OCI-LY7 (cell line): ENCODE results near the gene MRPL3. TPM values are rescaled to one million over a fixed set of nuclear protein-coding genes. Genes with fewer than 3 reads are reported as not detected.

ENCODE experiments used
- BruUV-seq: library from RNA; stranded (reverse); fragments of 400-500 nt; replicated peaks from 2 replicates; lab custom pipeline; 2021; lab: Mats Ljungman, UMichigan
- CTCF ChIA-PET: fragments of 300-600 bp; sonication (Branson Sonifier 250); formaldehyde crosslinking; loops from one replicate; lab custom pipeline; 2022; ENCODE audit warnings: antibody characterized with exemption; ENCODE audit not compliant: unreplicated experiment; lab: Charles Lee
- POLR2A ChIA-PET: fragments of 300-600 bp; sonication (Branson Sonifier 250); formaldehyde crosslinking; loops from one replicate; lab custom pipeline; 2022; ENCODE audit warnings: antibody characterized with exemption; lab: Charles Lee
- DNase-seq: peaks from one replicate; pipeline ENCODE4 v3.0.0-alpha.2; 2015; ENCODE audit warnings: low spot score
- H2AFZ ChIP-seq: fragments of 200-600 bp; sonication (generic), shearing (Covaris generic); 2 replicates; pipeline ENCODE4 v1.6.1; 2014; ENCODE audit warnings: mild to moderate bottlenecking, antibody characterized with exemption, low read length, moderate library complexity
- H3K27ac ChIP-seq: fragments of 200-600 bp; sonication (generic); 2 replicates; pipeline ENCODE4 v1.5.1; 2014; ENCODE audit warnings: mixed run types, low read depth, mild to moderate bottlenecking, moderate library complexity, low read length, inconsistent platforms; ENCODE audit not compliant: poor library complexity, severe bottlenecking
- H3K36me3 ChIP-seq: fragments of 200-600 bp; sonication (generic); 2 replicates; pipeline ENCODE4 v1.6.1; 2014; ENCODE audit warnings: mild to moderate bottlenecking, antibody characterized with exemption, low read length, moderate library complexity, mixed read lengths; ENCODE audit not compliant: insufficient read depth
- H3K4me1 ChIP-seq: fragments of 200-600 bp; sonication (generic); 2 replicates; pipeline ENCODE4 v1.5.1; 2014; ENCODE audit warnings: mild to moderate bottlenecking, low read length; ENCODE audit not compliant: insufficient read depth, poor library complexity, severe bottlenecking
- H3K4me2 ChIP-seq: fragments of 200-600 bp; sonication (generic); 2 replicates; pipeline ENCODE4 v1.6.1; 2014; ENCODE audit warnings: mild to moderate bottlenecking, low read length
- H3K4me3 ChIP-seq: fragments of 200-600 bp; sonication (generic); 2 replicates; pipeline ENCODE4 v1.5.1; 2014; ENCODE audit warnings: mild to moderate bottlenecking, low read depth, low read length; ENCODE audit not compliant: poor library complexity, severe bottlenecking
- H3K79me2 ChIP-seq: fragments of 200-600 bp; sonication (generic); 2 replicates; pipeline ENCODE4 v1.6.1; 2016; ENCODE audit warnings: low read depth, mild to moderate bottlenecking, low read length, moderate library complexity, mixed read lengths; ENCODE audit not compliant: insufficient read depth
- H3K9me2 ChIP-seq: fragments of 200-600 bp; sonication (generic); 2 replicates; pipeline ENCODE4 v1.6.1; 2016; ENCODE audit warnings: mild to moderate bottlenecking, low read length, mixed read lengths; ENCODE audit not compliant: insufficient read depth
- H3K9me3 ChIP-seq: fragments of 200-600 bp; sonication (generic); 2 replicates; pipeline ENCODE4 v1.6.1; 2014; ENCODE audit warnings: mild to moderate bottlenecking, mixed run types, low read length, mixed read lengths
- H4K20me1 ChIP-seq: fragments of 200-600 bp; sonication (generic); 2 replicates; pipeline ENCODE4 v1.6.1; 2014; ENCODE audit warnings: mild to moderate bottlenecking, antibody characterized with exemption, low read length, moderate library complexity, mixed read lengths; ENCODE audit not compliant: insufficient read depth
- EZH2phosphoT487 ChIP-seq: fragments of 200-600 bp; sonication (generic); IDR thresholded peaks from 2 replicates; pipeline ENCODE4 v1.6.1; 2018; ENCODE audit warnings: low read depth, borderline replicate concordance, mild to moderate bottlenecking, mixed run types, antibody characterized with exemption, low read length, moderate library complexity, mixed read lengths
- intact Hi-C: fragments of 100-400 bp; cut with micrococcal nuclease; formaldehyde crosslinking; loops from one replicate; pipeline ENCODE4 v1.10.0; 2022; ENCODE audit not compliant: unreplicated experiment
- total RNA-seq, 2 experiments: library from RNA; depleted of rRNA in 1 of 2; stranded (reverse); fragments of >200 nt in 1 of 2; shearing (Covaris generic) in 1 of 2; gene quantifications; 2 replicates each; pipeline ENCODE4 v1.2.3, GENCODE V29; 2014 to 2022
- TF ChIP-seq, protein P1 (sequence below): fragments of 200-600 bp; sonication (generic); conservative IDR thresholded peaks from 2 replicates; pipeline ENCODE4 v1.5.1; 2014; ENCODE audit warnings: mild to moderate bottlenecking, antibody characterized with exemption, low read length, moderate library complexity, mixed read lengths

Gene MRPL3
- total RNA-seq, 2 experiments from 2014 or later = 121 to 133 TPM

- no peaks in the 10 kb centered on the region for H3K9me3 ChIP-seq
- intact Hi-C loops = no loop called here
- H4K20me1 ChIP-seq = no peaks in the 10 kb centered on the region
- CTCF ChIA-PET = no interaction called here
- no peaks in the 10 kb centered on the region for H3K9me2 ChIP-seq
- H3K4me2 ChIP-seq = no peak overlapping the region
- H3K36me3 ChIP-seq = no peaks in the 10 kb centered on the region
- POLR2A ChIA-PET = interaction anchor here (0.9 kb wide), 1 partner anchor 141 kb away, joined by 3 read pairs; no protein-coding TSS in a partner anchor
- H3K4me1 ChIP-seq = no peaks in the 10 kb centered on the region
- no peak for TF ChIP-seq EZH2phosphoT487
- TF ChIP-seq, protein P1, sequence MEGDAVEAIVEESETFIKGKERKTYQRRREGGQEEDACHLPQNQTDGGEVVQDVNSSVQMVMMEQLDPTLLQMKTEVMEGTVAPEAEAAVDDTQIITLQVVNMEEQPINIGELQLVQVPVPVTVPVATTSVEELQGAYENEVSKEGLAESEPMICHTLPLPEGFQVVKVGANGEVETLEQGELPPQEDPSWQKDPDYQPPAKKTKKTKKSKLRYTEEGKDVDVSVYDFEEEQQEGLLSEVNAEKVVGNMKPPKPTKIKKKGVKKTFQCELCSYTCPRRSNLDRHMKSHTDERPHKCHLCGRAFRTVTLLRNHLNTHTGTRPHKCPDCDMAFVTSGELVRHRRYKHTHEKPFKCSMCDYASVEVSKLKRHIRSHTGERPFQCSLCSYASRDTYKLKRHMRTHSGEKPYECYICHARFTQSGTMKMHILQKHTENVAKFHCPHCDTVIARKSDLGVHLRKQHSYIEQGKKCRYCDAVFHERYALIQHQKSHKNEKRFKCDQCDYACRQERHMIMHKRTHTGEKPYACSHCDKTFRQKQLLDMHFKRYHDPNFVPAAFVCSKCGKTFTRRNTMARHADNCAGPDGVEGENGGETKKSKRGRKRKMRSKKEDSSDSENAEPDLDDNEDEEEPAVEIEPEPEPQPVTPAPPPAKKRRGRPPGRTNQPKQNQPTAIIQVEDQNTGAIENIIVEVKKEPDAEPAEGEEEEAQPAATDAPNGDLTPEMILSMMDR = no peak
- no peaks in the 10 kb centered on the region for H3K79me2 ChIP-seq
- no peak overlapping the region for H3K4me3 ChIP-seq
- no peak overlapping the region for H2AFZ ChIP-seq
- DNase-seq = no peak
- no peak overlapping the region for H3K27ac ChIP-seq
- no TSS peak for BruUV-seq
Observed at GRCh38 chr3:131540143-131540542, 37.4 kb upstream of the MRPL3 start.

- H2AFZ ChIP-seq = no peak overlapping the region
- H3K4me1 ChIP-seq = no peaks in the 10 kb centered on the region
- H3K4me3 ChIP-seq = no peak overlapping the region
- no peaks in the 10 kb centered on the region for H3K36me3 ChIP-seq
- no peak overlapping the region for H3K27ac ChIP-seq
- DNase-seq = no peak
- no peaks in the 10 kb centered on the region for H3K9me3 ChIP-seq
- ChIA-PET POLR2A (no interaction called here), CTCF (no interaction called here)
- no peak overlapping the region for H3K4me2 ChIP-seq
- TF ChIP-seq, protein P1 = no peak
- TF ChIP-seq EZH2phosphoT487 = no peak
- H3K79me2 ChIP-seq = no peaks in the 10 kb centered on the region
- intact Hi-C loops = no loop called here
- BruUV-seq = no TSS peak
- no peaks in the 10 kb centered on the region for H4K20me1 ChIP-seq
- no peaks in the 10 kb centered on the region for H3K9me2 ChIP-seq
Observed at GRCh38 chr3:131538968-131539367, 36.2 kb upstream of the MRPL3 start.

- BruUV-seq = no TSS peak
- Histone ChIP-seq H3K36me3 (no peaks in the 10 kb centered on the region), H3K9me2 (no peaks in the 10 kb centered on the region), H3K9me3 (no peaks in the 10 kb centered on the region), H3K27ac (no peak overlapping the region), H2AFZ (no peak overlapping the region), H4K20me1 (no peaks in the 10 kb centered on the region), H3K4me3 (no peak overlapping the region), H3K4me1 (no peaks in the 10 kb centered on the region), H3K4me2 (no peak overlapping the region), H3K79me2 (no peaks in the 10 kb centered on the region)
- no peak for DNase-seq
- ChIA-PET CTCF (no interaction called here), POLR2A (no interaction called here)
- intact Hi-C loops = no loop called here
- TF ChIP-seq, protein P1 = no peak
- TF ChIP-seq EZH2phosphoT487 = no peak
Observed at GRCh38 chr3:131537531-131537930, 34.8 kb upstream of the MRPL3 start.
